Measurements from ENCODE around the gene ZNF771.

- TF ChIP-seq CTCF (optimal IDR thresholded peaks at IDR 0.05 in 1 of 3, IDR thresholded peaks at IDR 0.05 in 1 of 3, conservative IDR thresholded peaks at IDR 0.05 in 1 of 3; ENCODE audit: extremely low read depth in 1 of 3, insufficient read depth in 2 of 3, low read length in 3 of 3) = peak in 2 of 3 experiments; percentile 27 to 28
- TF ChIP-seq EZH2 (IDR thresholded peaks at IDR 0.05; ENCODE audit: low read length) = no peak
These were observed 28.9 kb upstream of the ZNF771 start for GRCh38 chr16:30378236-30379157.
